Measurements from ENCODE around the gene PCNX4.
"Not testable (repeated sequence)": the region's sequence is repeated elsewhere in the genome, so short reads cannot be mapped to it uniquely, and the experiment has no call there.

Gene PCNX4

GRCh38 chr14:60091550-60092525, at the start of gene PCNX4:
PCNX4 (plus strand) TSS chr14:60091923; CDS start chr14:60107639, 15,716 bp downstream.
- peak; percentile 91 to 92 for DNase-seq

- not testable (repeated sequence) for DNase-seq
Observed at GRCh38 chr14:60047976-60048375, 43.7 kb upstream of the PCNX4 start.

- DNase-seq, result no peak
Observed at GRCh38 chr14:60051721-60052221, 40.0 kb upstream of the PCNX4 start.

- DNase-seq, result no peak
Observed at GRCh38 chr14:60058087-60058486, 33.6 kb upstream of the PCNX4 start.

GRCh38 chr14:60061371-60061770, 30.4 kb upstream of the PCNX4 start:
- no peak for DNase-seq

- no peak for DNase-seq
Observed at GRCh38 chr14:60064491-60065072, 27.1 kb upstream of the PCNX4 start.

GRCh38 chr14:60067882-60068281, 23.8 kb upstream of the PCNX4 start:
- DNase-seq, result no peak

GRCh38 chr14:60079723-60080122, 12.0 kb upstream of the PCNX4 start:
- DNase-seq, result no peak

- no peak for DNase-seq
Observed at GRCh38 chr14:60085085-60085484, 6.6 kb upstream of the PCNX4 start.

GRCh38 chr14:60085693-60086092, 6.0 kb upstream of the PCNX4 start:
- no peak for DNase-seq

- no peak for DNase-seq
Observed at GRCh38 chr14:60087668-60088067, 4.1 kb upstream of the PCNX4 start.

GRCh38 chr14:60089221-60089620, 2.5 kb upstream of the PCNX4 start:
- no peak for DNase-seq

- DNase-seq, result peak in 1 of 2 donors; percentile 11
Observed at GRCh38 chr14:60090864-60091519, 731 bp upstream of the PCNX4 start.

- peak; percentile 5 to 23 for DNase-seq
Observed at GRCh38 chr14:60092526-60092920, 800 bp downstream of the PCNX4 start.

GRCh38 chr14:60093080-60093479, 1.4 kb downstream of the PCNX4 start:
- no peak for DNase-seq

GRCh38 chr14:60093606-60094005, 1.9 kb downstream of the PCNX4 start:
- DNase-seq, result no peak

GRCh38 chr14:60094306-60094897, 2.7 kb downstream of the PCNX4 start:
- DNase-seq, result peak in 1 of 2 donors; percentile 6

GRCh38 chr14:60095231-60095630, 3.5 kb downstream of the PCNX4 start:
- no peak for DNase-seq

GRCh38 chr14:60095781-60096450, 4.2 kb downstream of the PCNX4 start:
- DNase-seq, result no peak

- no peak for DNase-seq
Observed at GRCh38 chr14:60097974-60098373, 6.3 kb downstream of the PCNX4 start.

GRCh38 chr14:60099855-60100254, 8.1 kb downstream of the PCNX4 start:
- not testable (repeated sequence) for DNase-seq

- no peak for DNase-seq
Observed at GRCh38 chr14:60101786-60102185, 10.1 kb downstream of the PCNX4 start.
